ENCODE measurements around the gene AWAT2.
"Not testable (repeated sequence)": the region's sequence is repeated elsewhere in the genome, so short reads cannot be mapped to it uniquely, and the experiment has no call there.

AWAT2 gene

DNA sequence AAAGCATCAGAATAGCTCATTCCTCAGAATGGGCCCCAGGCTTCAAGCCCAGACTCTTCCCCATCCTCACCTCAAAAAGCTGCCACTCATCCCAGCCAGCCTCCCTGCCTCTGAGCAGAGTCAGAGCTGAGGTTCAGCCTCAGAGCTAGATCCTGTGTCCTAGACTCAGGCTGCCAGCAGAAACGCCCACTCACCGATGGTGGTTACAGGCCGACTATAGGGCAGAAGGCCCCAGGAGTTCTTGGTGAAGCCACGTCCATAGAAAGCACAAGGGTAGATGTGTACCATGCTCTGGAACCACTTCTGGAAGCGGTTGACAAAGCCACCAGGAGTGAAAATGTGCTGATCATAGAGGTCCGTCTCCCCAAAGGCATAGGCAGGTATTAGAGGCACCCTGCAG, 7.7 kb downstream of the AWAT2 start:
- DNase-seq, result no peak

- no peak for DNase-seq
These were observed 10.0 kb downstream of the AWAT2 start for GRCh38 chrX:70039758-70040157.

GRCh38 chrX:70038951-70039350, 10.8 kb downstream of the AWAT2 start:
- DNase-seq, result peak; percentile 0

- DNase-seq, result no peak
These were observed 11.2 kb downstream of the AWAT2 start for GRCh38 chrX:70038515-70038914.

DNA sequence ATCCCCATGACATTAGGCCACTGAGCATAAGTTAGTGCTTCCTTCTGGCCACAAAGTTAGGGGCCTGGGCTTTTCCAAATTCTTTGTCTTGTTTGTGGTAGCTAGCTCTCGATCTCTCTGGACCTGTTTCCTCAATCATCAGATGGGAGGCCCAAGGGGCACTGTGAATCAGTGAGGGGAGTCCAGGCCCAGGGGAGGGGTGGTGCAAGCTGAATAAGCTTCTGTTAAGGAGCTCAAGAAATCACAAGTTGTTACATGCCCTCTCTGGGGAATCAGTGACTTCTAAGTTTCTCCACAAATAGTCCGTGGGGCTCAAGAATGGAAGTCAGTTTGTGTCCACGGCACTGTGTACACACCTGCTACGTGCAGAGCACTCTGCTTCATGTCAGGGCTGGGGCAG, 15.1 kb downstream of the AWAT2 start:
- DNase-seq, result no peak

- peak; percentile 20 for DNase-seq
These were observed 16.2 kb downstream of the AWAT2 start for GRCh38 chrX:70033348-70034051.

DNA sequence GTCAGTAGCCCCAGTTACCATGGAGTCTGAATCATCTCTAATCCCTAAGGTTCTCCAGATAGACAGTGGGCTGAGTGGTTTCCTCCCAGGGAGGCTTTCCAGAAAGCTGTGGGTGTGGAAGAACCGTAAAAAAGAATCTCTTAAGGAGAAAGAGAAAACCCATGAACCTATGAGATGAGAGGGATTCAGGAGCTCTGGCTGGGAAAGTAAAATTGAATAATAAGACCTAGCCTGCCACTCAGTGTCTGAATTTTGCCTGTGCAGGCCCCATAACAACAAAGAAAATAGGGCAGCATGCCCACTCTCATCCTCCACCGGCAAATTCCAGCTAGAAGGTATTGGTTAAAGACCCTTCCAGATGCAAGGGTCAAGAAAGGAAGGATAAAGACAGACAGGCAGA, 16.9 kb downstream of the AWAT2 start:
- DNase-seq, result no peak

DNA sequence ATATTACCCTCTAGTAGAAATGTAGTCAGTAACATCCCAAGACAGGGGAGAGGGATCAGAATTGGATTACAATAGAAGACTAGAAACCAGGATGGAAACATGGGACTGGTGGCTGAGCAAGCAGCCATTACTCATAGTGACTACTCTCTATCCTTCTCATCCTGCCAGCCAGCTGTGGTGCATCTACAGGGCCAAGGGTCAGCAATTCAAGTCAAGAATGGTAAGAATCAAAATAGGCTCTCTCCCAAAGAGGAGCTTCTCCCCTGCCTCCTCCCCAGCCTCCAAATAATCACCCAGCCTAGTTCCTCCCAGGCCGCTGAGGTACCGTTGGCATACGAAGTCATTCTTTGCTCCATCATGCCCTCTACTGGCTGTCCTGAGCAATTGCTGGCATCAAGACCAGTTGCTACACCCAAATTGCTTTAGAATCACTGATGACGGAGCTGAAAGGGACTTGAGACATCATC, 19.4 kb downstream of the AWAT2 start:
- peak; percentile 25 for DNase-seq

- DNase-seq, result no peak
These were observed 19.9 kb downstream of the AWAT2 start for GRCh38 chrX:70029863-70030262.

GRCh38 chrX:70026851-70027200, 22.9 kb downstream of the AWAT2 start:
- no peak for DNase-seq

DNA sequence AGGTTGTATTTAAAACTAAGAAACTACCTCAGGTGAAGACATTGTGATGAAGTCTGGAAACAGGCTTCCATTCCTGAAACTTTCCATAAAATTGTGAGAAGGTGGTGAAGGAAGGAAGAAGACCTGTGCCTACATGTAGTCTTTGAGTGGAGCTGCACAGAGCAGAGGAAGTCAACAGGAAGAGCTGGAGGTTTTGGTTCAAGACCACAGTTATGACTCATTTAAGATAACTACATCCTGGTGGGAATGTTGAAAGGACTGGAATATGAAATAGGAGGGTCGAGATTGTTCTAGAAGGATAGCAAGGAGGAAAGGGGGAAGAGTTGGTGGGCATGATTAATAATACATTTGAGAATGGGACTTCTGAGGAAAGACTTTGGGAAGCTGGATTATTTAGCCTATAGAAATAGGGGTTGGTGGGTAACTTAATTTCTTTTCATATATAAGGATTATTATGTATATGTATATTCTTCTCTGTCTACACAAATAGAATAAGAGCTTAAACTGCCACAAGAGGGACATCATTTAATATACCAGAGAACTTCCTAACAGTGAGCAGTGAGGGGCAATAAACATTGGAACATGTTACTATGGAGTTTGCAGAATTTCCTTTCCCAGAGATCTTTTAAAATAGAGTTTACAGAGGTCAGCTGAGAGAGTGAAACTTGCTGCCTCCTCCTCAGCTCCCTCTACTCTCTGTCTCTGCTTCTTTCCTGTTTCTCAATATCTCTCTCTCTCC, 23.5 kb downstream of the AWAT2 start:
- no peak for DNase-seq

- no peak for DNase-seq
These were observed 24.3 kb downstream of the AWAT2 start for GRCh38 chrX:70025464-70025863.

DNA sequence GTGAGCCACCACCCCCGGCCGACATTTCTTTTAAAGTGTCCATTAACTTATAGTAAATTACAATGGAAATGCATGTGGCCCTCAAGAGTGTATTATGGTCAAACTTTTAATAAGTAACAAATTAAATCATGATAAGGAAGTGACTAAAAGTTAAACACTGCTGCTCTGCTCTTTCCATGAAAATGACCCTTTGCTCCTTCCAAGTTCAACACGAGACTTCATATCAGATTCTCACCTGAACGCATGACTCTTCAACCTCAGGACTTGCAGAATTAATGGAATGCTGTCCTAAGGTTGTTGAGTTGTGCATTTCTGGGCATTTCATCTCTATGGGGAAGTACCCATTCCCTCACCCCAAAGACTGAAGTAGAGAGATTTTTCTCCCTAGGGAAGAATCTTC, 27.1 kb downstream of the AWAT2 start:
- no peak for DNase-seq

DNA sequence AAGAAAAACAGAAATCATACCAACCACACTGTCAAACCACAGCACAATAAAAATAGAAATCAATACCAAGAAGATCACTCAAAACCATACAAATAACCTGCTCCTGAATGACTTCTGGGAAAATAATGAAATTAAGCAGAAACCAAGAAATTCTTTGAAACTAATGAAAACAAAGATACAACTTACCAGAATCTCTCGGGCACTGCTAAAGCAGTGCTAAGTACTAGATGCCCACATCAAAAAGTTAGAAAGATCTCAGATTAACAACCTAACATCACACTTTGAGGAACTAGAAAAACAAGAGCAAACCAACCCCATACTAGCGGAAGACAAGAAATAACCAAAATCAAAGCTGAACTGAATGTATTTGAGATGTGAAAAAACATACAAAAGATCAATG, 33.2 kb downstream of the AWAT2 start:
- DNase-seq, result no peak

- DNase-seq, result no peak
These were observed 36.0 kb downstream of the AWAT2 start for GRCh38 chrX:70013466-70014381.

DNA sequence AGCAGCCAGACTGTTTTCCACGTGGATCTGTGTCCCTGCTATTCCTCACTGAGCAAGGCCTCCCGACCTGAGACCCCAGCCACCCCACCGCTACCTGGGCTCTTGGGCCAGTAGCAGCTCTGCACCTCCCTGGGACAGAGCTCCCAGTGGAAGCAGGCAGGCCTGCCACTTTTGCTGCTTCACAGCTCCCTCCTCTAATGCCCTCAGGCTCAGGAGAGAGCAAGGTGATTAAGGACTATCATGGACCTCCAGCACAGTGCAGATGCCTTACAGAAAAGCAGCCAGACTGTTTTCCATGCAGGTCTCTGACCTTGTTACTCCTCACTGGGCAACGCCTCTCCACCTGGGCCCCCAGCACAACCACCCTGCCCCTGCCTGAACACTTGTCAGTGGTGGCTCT, 37.0 kb downstream of the AWAT2 start:
- DNase-seq, result no peak

DNA sequence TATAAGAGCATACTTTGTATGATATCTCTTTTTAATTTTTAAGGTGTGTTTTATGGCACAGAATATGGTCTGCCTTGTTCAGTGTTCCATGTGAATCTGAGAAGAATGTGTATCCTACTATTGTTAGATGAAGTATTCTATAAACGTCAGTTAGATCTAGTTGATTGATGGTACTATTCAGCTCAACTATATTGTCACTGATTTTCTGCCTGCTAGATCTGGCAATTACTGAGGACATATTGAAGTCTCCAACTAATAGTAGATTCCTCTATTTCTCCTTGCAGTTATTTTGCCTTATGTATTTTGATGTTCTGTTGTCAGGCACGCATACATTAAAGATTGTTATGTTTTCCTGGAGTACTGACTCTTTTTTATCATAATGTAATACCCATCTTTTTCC, 39.8 kb downstream of the AWAT2 start:
- DNase-seq, result no peak

DNA sequence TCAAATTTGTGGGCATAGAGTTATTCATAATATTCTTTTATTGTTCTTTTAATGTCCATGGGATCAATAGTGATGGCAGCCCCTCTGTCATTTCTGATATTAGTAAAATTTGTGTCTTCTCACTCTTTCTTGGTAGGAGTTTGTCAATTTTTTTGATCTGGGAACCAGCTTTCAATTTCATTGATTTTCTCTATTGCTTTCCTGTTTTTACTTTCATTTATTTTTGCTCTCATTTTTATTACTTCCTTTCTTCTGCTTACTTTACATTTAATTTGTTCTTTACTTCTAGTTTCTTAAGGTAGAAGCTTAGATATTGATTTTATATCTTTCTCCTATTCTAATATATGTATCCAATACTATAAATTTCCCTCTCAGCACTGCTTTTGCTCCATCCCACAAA, 40.7 kb downstream of the AWAT2 start:
- no peak for DNase-seq

GRCh38 chrX:70007946-70008345, 41.8 kb downstream of the AWAT2 start:
- DNase-seq, result no peak

DNA sequence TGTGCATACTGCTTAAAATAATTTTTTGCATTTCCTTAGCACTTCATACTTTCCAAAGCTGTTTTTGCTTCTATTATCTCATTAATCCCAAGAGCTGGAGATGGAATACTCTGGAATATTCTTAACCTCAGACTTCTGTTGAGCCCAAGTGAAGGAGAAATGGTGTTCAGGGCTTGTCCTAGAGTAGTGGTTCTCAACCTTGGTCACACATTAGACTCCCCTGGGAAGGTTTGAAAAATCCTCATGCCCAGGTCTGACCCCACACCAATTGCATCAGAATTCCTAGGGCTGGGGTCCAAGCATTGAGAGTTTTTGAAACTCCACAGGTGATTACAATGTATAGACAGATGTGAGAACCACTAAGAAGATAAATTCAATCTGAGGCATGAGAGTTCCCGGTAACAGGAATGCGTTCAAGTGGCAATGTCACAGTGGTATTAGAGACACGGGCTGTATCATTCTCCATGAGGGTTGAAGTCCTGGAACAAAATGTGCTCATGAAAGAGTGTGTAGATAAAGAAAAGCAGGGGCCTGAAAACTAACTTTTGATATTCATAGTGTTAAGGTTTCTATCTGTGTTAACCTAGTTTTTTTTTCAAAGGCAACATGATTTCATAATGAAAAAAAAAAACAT, 47.9 kb downstream of the AWAT2 start:
- DNase-seq, result no peak

- DNase-seq, result no peak
These were observed 48.5 kb downstream of the AWAT2 start for GRCh38 chrX:70001269-70001668.

DNA sequence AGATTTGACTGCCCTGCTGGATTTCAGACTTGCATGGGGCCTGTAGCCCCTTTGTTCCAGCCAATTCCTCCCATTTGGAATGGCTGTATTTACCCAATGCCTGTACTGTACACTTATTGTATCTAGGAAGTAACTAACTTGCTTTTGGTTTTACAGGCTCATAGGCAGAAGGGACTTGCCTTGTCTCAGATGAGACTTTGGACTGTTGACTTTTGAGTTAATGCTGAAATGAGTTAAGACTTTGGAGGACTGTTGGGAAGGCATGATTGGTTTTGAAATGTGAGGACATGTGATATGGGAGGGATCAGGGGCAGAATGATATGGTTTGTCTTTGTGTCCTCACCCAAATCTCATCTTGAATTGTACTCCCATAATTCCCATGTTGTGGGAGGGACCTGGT, 51.4 kb downstream of the AWAT2 start:
- DNase-seq, result not testable (repeated sequence)

GRCh38 chrX:69996113-69996468, 53.6 kb downstream of the AWAT2 start:
- no peak for DNase-seq

Data from NCI-H1092 treated with DMSO at 0.1 percent for 48 hours (cell line).